Glomerular endothelial cell (primary cell): ENCODE measurements around the gene ARMC7. TPM values are rescaled to one million over a fixed set of nuclear protein-coding genes. Genes with fewer than 3 reads are reported as not detected.
A peak's percentile ranks its signal among the peaks of the same experiment; 100 is the strongest.

ENCODE experiments used
- DNase-seq: peaks from one replicate; pipeline ENCODE4 v3.0.0-alpha.2; 2011; ENCODE audit warnings: low read depth, low spot score; ENCODE audit errors: extremely low read depth
- total RNA-seq: library from RNA; depleted of rRNA; stranded (reverse); fragments of >200 nt; gene quantifications from 2 replicates; pipeline ENCODE4 v1.2.3, GENCODE V29; 2015

The ARMC7 gene
- total RNA-seq, 1 donor from 2014 or later = 9.7 TPM

DNA sequence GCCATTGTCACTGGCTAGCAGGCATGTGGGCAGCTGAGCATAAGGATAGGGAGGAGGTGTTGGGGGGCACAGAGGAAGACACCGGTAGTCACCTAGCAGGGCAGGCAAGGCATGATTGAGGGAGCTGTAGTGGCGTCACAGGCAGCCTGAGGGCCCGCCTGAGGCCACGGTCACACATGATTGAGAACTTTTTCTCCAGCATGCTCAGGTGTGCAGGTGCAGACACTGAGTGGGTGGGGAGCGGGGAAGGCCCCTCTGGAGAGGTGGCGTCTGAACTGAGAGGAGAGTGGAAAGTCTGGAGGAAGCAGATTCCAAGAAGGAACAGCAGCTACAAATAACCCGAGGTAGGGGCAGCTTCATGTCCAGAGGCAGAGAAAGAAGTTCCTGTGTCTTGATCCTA, 10.9 kb upstream of the ARMC7 start:
- DNase-seq = no peak

DNA sequence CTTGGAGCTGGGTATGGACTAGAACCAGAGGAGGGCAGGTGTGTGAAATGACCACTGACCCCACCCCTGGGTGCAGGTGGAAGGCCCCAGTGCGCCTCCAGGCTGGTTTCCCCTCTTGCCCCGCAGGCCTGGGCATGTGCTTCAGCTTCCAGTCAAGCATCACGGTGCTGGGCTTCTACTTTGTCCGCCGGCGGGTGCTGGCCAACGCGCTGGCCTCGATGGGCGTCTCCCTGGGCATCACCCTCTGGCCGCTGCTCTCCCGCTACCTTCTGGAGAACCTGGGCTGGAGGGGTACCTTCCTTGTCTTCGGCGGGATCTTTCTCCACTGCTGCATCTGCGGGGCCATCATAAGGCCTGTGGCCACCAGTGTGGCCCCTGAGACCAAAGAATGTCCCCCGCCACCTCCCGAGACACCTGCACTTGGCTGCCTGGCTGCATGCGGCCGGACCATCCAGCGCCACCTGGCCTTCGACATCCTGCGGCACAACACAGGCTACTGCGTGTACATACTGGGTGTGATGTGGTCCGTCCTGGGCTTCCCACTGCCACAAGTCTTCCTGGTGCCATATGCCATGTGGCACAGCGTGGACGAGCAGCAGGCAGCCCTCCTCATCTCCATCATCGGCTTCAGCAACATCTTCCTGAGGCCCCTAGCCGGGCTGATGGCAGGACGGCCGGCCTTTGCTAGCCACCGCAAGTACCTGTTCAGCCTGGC, 9.7 kb upstream of the ARMC7 start:
- no peak for DNase-seq

DNA sequence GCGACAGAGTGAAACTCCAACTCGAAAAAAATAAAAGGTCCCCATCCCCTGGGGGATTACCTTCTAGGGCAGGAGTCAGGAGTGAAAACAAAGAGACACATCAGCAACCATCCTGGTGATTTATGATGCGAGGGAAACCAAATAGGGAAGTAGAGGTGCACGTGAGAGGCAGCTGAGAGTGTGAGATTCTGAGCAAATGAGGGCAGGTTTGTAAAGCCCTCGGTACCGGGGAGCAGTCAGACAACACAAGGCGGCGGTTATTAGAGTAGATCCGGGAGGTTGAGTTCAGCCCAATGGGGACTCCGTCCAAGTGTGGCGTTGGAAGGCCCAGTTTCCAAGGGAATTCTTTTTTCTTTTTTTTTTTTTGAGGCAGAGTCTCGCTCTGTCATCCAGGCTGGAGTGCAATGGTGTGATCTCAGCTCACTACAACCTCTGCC, 7.4 kb upstream of the ARMC7 start:
- DNase-seq = no peak

DNA sequence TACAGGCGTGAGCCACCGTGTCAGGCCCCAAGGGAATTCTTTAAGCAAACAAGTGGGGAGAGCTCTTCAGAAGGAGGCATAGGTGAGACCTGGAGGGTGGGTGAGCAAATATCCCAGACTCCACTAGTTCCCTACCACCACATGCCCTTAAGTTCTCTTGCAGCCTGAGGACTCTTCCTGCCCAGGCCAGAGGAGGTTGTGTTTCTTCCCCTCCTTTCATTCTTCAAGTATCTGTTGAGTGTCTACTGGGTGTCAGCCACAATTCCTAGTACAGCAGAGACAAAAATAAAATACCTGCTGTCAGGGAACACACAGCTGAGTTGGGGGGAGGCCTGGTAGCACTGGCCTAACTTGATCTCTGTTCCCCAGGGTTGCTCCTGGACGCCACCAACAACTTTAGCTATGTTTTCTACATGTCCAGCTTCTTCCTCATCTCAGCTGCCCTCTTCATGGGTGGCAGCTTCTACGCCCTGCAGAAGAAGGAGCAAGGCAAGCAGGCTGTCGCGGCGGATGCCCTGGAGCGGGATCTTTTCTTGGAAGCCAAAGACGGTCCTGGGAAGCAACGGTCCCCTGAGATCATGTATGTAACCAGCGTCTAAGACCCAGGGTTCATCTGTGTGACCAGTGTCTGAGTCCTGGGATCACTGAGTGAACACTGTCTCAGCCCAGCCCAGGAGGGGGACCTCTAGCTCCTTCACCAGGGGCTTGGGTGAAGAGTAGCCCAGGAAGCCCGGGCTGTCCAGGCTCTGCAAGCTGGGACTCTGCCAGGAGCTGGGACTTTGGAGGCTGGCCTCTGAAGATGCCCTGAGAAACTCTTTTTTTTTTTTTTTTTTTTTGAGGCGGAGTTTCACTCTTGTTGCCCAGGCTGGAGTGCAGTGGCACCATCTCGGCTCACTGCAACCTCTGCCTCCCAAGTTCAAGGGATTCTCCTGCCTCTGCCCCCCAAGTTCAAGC, 5.9 kb upstream of the ARMC7 start:
- no peak for DNase-seq

DNA sequence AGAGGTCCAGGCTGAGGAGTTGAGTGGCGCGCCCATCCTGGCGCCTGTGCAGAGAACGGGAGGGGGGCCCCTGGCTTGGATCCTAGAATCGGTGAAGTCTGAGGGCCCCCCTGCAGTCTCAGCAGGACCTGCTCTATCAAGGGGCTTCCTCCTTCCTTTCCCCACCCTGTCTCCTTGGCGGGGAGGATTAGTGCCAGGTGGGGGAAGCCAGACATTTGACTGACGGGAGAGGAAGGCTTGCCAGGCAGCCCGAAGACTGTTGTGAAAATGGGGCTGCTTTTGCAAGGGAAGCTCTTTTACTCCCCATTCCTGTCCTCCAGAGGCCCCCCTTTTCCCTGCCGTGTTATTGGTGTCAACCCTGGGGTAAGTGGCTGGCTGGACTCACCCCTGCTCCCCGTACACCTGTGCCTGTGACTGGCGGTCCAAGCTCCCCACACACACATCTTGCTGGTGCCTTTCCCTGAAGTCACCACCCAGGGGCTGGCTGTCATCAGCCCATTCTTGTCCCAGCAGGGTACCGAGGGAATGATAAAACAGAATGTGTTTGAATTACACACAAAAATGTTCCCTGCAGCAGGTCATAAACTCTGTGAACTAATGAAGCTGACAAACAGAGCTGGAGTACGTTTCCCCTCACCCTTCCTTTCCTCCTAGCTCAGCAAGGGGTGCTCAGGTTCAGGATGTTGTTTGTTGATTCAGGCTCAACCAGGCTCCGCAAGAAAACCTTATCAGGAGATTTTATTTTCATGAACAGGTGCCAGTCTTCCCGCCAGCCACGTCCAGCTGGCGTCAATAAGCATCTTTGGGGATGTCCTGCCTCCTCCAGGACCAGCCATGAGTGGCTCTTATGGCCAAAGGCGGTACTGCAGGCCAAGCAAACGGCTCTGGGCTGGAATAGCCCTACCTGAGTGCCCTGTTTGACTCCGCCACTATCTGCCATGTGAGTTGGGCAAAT, 4.4 kb upstream of the ARMC7 start:
- DNase-seq = peak; percentile 25

DNA sequence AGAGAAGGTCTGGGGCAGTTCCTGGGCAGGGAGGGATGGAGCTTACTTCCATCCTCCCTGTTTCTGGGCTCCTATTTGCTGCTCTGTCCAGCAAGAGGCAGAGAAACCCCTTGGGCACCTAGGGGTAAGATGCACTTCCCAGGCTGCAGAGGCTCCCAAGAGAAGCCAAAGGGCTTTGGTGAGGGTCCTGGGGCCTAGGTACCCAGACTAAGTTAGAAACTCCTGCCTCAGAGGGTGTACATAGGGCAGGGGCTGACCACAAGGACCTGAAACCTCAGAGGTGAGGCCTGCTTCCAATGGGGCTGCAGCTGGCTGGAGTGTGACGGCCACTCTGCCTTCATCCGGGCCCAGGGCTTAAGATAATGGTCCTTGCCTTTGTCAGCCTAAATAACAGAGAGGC, 1.6 kb upstream of the ARMC7 start:
- no peak for DNase-seq

DNA sequence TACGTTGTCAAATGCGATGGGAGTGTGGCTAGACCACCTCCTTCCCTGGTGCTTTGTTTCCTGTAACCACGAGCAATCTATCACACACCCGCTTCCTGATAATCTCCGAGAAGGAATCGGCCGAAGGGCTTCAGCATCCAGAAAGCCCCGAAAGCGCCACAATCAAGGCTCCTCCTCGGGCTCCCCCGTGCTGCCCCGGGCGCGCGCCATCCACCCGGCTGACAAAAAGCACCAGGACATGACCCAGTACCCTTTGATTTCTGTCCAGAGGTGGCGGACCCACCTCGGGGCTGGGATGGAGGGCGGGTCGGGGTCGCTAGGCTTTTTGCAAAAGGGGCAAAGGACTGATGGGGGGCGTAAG, 743 bp upstream of the ARMC7 start:
- DNase-seq = no peak

DNA sequence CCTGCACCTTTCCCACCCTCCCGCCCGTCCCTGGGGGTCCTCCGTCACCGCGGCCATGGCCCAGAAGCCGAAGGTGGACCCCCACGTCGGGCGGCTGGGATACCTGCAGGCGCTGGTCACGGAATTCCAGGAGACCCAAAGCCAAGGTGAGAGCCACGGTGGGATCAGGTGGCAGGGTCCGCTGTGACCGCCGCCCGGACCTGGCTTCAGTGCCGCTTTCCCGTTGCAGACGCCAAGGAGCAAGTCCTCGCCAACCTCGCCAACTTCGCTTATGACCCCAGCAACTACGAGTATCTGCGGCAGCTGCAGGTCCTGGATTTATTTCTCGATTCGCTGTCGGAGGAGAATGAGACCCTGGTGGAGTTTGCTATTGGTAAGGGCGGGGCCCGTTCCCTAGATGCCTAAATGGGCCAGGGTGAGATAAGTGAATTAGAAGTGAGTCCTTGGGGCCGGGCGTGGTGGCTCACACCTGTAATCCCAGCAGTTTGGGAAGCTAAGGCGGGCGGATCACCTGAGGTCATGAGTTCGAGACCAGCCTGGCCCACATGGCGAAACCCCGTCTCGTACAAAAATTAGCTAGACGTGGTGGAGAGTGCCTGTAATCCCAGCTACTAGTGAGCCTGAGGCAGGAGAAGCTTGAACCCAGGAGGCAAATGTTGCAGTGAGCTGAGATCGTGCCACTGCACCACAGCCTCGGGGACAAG, 617 bp downstream of the ARMC7 start:
- DNase-seq = no peak

DNA sequence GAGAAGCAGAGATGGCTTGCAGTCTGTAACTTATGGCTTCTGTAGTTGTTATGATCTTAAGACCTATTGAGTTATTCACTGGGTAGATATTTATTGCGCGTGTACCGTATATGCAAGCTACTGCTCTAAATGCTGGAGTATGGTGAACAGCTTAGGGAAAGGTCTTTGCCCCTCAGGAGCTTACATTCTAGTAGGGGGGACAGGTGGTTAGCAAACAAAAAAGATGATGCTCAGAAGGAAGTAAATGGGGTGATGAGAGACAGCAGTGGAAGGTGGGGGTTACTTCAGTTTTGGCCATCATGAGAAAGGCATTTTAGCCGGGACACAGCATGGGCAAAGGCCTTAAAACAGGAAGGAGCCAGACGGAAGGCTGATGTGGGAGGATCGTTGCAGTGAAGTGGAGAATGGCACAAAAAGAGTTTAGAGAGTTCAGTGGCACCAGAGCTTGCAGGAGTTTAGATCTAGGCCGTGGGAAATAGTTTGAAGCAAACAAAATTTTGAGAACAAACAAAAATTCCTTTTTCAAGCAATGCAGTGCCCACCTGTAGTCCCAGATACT, 2.1 kb downstream of the ARMC7 start:
- no peak for DNase-seq

DNA sequence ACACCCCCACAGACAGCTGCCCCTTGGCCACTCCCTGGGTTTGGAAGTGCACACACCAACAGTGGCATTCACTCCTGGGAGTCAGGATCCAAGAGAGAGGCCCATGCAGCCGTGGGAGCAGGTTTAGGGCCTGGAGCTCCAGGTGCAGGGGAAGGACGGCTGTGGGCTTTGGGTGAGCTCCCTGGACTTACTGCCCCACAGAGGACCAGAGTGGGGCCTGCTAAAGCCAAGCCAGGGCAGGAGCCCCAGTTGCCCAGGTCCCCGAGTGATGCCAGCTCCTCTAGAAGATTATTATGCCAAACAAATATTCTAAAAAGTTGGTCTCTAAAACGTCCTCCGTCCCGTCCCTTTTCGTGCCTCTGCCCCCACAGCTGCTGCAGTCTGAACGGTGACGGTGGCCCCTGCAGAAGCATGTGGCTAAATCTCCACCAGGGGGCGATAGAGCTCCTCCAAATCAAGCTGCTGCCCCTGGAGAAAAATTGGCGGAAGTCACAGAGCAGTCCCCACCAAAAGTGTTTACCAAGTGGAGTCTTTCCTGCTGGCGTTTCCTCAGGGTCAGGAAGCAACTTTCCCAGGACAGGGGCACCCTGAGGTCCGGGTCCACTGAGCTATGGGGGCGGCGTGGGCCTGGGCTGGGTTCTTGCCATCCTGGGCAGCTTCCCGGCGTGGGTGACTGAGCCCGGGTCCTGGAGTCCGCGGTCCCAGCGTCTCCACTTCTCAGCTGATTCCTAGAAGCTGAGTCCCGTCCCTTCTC, 4.2 kb downstream of the ARMC7 start:
- peak; percentile 85 for DNase-seq

DNA sequence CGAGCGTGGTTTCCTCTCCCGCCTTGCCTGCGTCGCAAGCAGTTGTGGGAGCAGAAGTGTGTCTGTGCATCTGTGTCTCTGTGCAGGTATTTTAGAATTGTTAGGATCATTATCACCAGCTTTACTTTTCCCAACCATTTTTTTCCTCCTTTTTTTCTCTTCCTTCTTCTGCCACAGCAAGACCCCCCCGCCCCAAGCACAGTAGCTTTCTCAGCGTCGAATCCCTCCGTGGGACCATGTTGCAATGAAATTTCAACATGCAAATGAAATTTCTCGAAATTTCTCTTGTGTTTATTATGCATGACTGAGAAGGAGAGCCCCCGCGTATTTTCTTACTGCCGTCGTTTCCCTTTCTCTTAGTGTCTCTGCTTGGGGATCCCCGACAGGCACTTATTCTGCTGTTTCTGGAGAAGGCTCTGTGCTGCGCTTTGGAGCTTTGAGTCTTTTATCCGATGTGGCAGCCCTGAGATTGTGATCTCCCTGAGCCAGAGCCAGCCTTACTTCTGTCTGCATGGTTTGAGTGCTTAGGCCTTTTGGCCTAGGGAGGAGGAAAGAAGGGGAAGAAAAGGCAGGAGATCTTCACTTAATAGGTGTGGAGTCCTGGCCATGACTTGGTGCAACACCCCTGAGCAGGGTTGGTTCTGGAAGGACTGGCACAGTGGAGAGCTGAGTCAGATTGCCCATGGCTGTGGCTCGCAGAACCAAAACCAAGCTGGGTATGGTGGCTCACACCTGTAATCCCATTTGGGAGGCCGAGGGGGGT, 5.0 kb downstream of the ARMC7 start:
- DNase-seq = no peak

DNA sequence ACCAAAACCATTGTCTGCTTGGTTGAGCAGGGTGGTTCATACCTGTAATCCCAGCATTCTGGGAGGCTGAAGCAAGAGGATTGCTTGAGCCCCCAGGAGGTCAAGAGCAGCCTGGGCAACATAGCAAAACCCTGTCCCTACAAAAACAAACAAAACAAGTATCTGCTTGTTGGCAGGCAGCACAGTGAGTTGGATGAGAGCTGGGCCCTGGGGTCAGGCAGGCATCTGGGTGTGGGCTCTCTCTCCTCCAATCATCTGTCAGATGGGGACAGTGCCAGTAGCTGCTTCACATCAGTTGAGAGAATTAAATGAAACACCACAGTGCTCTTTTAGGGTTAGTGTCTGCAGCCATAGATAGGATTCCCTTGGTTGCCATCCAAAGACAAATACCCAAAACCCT, 5.8 kb downstream of the ARMC7 start:
- no peak for DNase-seq

DNA sequence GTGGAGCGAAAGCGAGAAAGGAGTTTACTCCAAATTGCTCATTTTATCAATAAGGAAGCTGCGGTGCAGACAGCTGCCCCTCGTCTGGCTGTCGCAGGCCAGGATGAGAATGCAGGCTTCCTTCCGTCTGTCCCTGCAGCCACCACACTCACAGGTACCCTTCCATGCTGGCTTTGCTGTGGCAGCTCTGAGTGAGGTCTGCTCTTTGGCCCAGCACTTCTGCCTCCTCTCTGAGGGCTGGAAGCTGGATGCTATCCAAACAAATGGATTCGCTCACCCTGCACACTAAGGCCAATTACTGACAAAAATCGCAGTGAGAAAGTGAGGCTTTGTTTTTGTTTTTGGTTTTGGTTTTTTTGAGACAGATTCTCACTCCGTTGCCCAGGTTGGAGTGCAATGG, 7.0 kb downstream of the ARMC7 start:
- DNase-seq = no peak

DNA sequence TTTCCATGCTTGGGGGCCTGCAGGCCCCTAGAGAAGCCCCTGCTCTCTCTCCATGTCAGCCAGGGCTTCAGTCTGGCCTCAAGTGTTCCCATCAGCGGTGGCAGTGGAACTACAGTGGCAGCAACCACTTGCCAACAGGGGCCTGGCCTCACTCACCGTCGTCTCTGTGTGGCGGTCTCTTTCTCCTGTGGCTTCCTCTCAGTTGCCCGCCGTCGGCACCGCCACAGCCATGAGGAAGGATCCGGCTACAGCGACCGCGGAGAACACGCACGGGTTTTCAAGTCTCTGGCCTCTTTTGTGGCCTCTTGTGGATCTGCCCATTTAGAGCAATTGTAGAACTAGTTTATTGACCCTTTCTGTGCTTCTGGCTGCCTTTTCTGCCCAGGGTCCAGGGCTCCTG, 8.5 kb downstream of the ARMC7 start:
- DNase-seq = no peak

DNA sequence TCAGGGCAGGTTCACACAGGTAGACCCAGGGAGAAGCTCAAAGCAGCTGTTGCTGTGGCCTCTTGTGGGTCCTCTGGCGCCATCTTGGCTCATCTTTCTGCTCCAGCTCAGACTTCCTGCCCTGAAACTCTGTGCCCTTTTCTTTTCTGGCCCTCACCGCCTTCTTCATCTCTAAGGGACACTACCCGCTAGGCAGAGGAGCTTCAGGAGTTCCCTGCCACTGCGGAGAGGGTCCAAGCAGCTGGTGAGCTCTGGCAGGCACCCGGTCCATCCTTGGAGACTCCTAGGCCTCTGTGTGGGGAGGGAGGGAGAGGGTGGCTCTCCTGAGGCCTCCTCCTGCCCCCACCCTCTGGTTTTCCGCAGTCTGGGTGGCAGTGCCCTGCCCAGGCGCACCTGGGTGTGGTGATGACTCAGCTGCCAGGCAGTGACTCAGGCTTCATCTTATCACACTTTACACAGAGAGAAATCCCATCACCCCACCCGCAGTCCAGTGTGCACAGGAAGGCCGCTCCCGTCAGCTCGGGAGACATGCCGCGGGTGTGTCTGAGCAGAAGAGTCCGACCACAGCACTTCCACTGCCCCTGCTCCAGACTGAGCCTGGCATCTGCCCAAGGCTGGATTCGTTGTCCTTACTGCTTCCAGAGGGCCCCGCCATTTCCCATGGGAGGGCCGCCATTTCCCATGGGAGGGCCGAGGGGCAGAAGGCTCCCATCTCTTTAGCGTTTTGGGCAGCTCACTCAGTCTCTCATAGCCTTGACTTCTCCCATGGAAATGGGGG, 14.5 kb downstream of the ARMC7 start:
- DNase-seq = peak; percentile 39

DNA sequence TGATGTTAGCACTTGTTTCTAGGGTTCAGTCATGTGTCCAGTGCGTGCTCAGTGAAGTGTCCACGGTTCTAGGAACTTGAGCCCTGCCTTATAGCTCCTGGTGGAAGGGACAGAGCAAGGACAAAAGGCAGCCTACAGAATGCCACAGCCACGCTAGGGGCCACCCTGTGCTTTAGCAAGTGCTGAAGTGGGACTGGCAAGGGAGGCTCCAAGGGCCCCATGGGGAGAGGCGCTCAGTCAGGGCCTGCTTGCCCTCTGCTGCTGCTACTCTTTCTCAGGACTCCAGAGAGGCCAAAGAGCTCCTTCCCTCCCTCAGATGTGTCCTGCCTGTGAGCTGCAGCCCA, 15.0 kb downstream of the ARMC7 start:
- DNase-seq = no peak

DNA sequence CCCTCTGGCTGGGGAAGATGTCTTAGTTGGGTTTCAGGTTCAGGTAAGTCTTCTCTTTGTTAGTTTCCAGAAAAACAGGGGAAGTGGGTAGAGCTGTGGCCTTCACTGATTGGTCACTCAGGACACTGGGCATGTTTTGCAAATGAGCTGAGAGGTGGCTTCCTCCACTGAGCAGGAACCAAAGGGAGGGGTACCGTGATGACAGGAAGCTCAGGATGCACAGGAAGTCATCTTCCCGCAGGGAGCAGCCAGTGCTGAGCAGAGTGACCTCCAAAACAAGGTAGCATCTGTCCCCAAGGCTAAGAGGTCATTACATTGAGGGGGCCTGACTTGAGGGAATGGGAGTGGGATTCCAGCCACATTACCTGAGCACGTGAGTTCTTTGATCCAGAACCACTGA, 16.2 kb downstream of the ARMC7 start:
- no peak for DNase-seq

DNA sequence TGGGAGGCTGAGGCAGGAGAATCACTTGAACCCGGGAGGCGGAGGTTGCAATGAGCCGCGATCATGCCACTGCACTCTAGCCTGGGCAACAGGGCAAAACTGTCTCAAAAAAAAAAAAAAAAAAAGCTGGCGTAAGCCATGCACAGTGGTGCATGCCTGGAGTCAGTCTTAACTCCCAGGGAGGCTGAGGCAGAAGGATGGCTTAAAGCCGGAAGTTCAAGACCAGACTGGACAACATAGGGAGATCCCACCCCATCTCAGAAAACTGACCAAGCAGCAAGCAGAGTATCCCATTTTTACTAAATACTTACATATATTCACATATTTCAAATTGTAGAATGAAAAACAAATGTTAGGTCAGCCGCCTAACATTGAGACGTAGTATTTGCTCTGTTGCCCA, 17.2 kb downstream of the ARMC7 start:
- no peak for DNase-seq
